Cerebellar nuclear complex (tissue), 1 donor: Measurements from ENCODE around the gene COMMD7.
A peak's percentile ranks its signal among the peaks of the same experiment; 100 is the strongest.

Source experiments
- DNase-seq, 2 experiments: peaks; one replicate each; lab custom pipeline; 2025; lab: John Stamatoyannopoulos, UW

COMMD7 gene

DNA sequence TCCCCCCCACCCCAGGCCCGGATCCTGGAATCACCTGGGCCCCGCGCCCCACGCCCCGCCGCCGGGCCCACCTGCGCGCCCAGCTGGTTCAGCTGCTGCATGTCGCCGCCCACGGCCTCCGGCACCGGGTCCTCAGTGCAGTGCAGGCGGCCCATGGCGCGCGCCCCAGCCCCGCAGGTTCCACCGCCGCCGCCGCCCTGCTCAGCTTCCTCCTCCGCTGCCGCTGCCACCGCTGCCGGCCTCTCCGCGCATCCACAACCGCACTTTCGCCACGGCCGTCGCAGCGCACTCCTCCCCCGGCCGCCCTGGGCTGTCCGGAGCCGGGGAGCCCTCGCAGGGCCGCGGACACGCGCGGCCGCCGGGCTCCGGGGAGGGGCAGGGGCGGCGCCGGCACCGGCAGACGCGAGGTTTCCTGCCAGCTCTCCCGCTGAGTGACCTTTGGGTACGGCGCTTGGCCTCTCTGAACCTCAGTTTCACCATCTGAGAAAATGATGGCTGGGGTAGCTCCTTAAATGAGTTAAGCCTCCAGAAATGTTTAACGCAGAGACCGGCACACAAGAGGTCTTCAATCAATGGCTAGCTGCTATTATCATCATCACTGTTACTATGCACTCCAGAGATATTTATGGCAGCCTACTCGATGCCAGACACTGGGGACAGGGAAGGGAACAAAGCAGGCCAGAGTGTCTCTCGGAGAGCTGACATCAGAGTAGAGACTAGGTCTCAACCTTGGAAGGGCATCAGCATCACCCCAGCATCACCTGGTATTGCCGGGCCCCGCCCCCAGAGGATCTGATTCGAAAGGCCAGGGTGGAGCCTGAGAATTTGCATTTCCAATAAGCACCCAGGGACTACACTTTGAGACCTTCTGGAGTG lies at the start of gene COMMD7:
Gene COMMD7, minus strand, starts transcription at position 231 of the 876 bp plus-strand sequence. Its CDS starts 76 bp downstream, at position 155.
- peak in 1 of 2 experiments; percentile 6 for DNase-seq

GRCh38 chr20:32792731-32793458 lies 49.6 kb upstream of the COMMD7 start:
- DNase-seq: no peak

GRCh38 chr20:32792316-32792715 lies 49.0 kb upstream of the COMMD7 start:
- no peak for DNase-seq

DNA sequence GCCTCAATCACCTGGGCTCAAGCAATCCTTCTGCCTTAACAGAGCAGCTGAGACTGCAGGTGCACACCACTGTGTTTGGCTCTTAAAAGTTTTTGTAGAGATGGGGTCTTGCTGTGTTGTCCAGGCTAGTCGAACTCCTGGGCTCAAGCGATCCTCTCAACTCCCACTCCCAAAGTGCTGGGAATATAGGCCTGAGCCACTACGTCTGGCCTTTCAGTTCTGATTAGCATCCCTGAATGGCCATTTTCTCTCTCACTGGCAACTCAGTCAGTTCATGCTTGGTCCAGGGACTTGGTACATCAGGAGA lies 47.4 kb upstream of the COMMD7 start:
- DNase-seq: no peak

DNA sequence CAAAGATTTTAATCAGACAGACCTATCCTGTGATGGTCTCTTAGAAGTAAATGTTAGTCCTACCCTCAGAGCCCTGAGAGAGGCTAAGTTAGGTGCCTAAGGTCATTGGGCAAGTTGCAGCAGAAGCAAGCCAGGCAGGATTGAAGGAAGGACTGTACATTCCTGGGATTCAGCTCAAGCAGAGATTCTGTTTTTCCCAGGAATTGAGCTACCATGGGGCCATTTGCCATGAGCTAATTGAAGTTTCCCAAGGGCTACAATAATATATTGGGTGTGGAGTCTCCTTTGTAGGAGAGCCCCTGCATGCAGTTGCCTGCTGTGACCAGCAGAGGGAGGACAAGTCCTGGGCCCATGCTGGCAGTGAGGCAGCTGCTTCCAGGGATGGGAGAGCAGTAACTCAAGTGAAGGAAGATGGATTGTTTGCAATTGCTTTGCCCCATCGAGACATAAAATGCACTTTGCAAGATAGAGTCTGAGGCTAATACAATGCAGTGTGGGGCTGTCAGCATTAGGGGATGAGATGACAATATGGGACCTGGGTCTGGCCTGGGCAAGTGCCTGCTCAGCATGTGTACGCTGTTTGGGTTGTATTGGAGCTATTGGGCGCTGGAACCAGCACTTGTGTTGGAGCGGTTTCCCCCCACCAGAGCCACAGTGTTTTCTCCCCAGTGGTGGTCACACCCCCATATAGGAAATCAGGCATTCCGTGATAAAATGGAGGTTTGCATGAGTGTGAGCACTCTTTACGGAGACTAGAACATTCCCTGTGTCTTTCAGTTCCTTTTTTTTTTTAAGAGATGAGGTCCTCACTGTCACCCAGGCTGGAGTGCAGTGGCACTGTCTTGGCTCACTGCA lies 46.9 kb upstream of the COMMD7 start:
- DNase-seq: peak; percentile 19 to 22

- no peak for DNase-seq
These were observed 43.9 kb upstream of the COMMD7 start for GRCh38 chr20:32787168-32787567.

GRCh38 chr20:32786059-32786760 lies 42.9 kb upstream of the COMMD7 start:
- no peak for DNase-seq

GRCh38 chr20:32784369-32785080 lies 41.3 kb upstream of the COMMD7 start:
- DNase-seq: no peak

DNA sequence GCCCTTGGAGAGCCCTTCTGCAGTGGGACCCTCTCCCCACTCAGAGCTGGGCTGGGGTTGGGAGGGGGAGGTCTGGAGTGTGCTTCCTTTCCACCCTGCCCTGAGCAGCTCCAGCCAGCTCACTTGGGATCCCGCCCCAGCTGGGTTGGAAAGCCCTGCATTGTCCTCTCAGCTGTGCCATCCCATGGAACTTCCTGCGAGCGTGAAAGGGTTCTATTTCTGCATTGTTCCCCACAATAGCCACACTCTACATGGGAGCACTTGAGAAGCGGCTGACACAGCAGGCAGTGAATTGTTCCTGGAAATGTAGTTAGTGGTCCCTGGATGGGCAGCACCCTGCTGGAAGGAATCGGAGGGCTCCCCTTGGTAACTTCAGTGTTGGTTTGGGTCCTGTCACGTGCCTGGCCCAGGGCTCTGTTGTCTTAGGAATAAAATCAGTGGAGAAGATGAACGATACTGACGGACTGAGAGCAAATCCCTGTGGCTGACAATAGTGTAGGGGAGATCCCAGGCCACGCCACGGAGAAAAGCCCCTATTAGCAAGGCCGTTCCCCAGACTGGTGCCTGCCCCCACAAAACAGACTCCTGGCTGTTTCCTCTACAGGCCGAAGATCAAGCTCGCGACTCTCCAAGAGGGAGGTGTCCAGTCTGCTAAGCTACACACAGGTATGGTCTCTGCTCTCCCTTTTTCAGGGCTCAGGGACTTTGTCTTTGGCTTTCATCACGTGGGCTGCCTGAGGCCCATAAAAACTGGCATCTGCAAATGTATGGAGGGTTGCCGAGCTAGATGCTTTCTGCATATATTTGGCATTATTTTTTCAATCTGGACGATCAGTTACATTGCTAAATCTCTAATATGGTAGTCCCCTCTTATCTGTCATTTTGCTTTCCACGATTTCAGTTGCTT lies 37.7 kb upstream of the COMMD7 start:
- DNase-seq: no peak

DNA sequence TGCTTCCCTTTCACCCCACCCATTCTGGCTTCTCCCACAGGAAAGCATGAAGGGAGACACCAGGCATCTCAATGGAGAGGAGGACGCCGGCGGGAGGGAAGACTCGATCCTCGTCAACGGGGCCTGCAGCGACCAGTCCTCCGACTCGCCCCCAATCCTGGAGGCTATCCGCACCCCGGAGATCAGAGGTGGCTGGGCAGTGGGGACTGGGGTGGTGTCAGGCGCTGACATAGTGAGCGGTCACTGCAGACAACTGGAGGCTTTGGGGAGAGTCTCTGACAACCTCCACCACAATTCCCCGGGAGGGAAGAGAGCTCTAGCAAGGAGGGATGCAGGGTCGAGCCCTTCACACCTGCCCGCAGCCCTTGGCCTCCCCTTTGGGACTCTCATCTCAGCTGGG lies 37.0 kb upstream of the COMMD7 start:
- no peak for DNase-seq

GRCh38 chr20:32779500-32780211 lies 36.4 kb upstream of the COMMD7 start:
- no peak for DNase-seq

- no peak for DNase-seq
These were observed 34.1 kb upstream of the COMMD7 start for GRCh38 chr20:32777177-32777956.

DNA sequence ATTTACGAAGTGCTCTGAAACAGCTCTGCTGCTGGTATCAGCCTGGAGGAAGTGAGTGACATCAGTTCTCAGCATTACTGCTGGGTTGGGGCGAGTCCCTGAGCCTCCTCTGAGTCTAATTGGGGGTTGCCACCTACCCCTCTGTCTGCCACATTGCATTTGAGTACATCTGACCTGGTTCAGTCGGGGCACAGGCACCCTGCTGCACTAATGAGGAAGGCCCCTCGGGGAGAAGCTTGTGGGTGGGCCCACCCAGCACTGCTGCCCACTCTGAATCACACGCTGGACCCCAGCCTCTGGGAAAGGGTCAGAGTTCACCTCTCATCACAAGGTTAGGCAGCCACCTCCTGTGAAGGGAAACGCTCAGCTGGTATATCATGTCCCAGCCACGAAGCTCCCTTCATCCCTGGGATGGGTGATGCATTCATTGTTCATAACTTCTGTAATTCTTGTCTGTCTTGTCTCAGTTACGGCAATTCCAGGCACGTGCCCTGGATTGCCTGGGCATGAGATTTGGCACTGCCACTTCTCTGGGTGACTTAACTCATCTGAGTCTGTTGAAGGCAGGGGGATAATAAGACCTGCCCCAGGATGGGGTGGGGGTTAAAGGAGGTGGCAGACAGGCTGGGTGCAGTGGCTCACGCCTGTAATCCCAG lies 32.2 kb upstream of the COMMD7 start:
- no peak for DNase-seq

- DNase-seq: no peak
These were observed 30.6 kb upstream of the COMMD7 start for GRCh38 chr20:32773855-32774254.

DNA sequence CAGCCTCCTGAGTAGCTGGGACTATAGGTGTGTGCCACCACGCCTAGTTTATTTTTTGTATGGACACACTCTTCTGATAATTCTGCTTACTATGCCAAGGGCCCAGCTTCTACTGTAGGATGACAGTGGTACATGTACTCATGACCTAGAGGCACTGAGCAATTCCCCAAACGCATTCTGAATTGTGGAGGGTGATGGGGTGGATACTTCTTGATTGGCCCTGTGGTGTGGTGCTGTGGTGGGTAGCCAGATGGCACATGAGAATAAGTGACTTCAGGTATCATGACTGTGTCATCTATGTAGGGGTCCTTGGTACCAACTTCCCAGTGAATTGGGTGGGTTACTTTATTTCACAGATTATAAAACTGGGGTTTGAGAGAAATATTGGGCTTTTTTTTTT lies 30.0 kb upstream of the COMMD7 start:
- no peak for DNase-seq

GRCh38 chr20:32772046-32772445 lies 28.8 kb upstream of the COMMD7 start:
- DNase-seq: no peak

GRCh38 chr20:32767418-32768198 lies 24.3 kb upstream of the COMMD7 start:
- DNase-seq: no peak
